Measurements from ENCODE around the gene ABRACL. TPM values are rescaled to one million over a fixed set of nuclear protein-coding genes. Genes with fewer than 3 reads are reported as not detected.

ABRACL gene
- total and polyA plus RNA-seq, 2 of the 4 experiments (the other 2 are of a cell fraction): 16.0 to 27.9 TPM

- Histone ChIP-seq H3K14ac (replicated peaks; ENCODE audit: low read depth, low read length) (no peak overlapping the region), H3K27me3 (ENCODE audit: control insufficient read depth, insufficient read depth, low read length) (no peaks in the 10 kb centered on the region; the same call in 1 of the 2 replicates), H3K9ac (ENCODE audit: low read depth, low read length) (no peak overlapping the region), H3K4ac (ENCODE audit: low read depth, low read length) (no peak overlapping the region), H2AK9ac (replicated peaks; ENCODE audit: low read depth, low read length, poor library complexity) (no peak overlapping the region), H3K4me2 (ENCODE audit: low read depth, low read length) (no peak overlapping the region), H4K5ac (ENCODE audit: low read depth, low read length) (no peak overlapping the region), H3K27ac (ENCODE audit: insufficient read depth, low read length) (no peak overlapping the region), H3K36me3 (ENCODE audit: control insufficient read depth, insufficient read depth, low read length) (no peaks in the 10 kb centered on the region), H3K79me1 (ENCODE audit: low read depth in 1 of 2, low read length in 2 of 2) (no peaks in the 10 kb centered on the region), H4K8ac (ENCODE audit: low read depth in 2 of 2, low read length in 2 of 2) (no peak overlapping the region), H3K4me1 (ENCODE audit: control insufficient read depth, insufficient read depth, low read length) (no peaks in the 10 kb centered on the region), H4K20me1 (ENCODE audit: insufficient read depth, low read length) (no peaks in the 10 kb centered on the region), H2AK5ac (ENCODE audit: low read depth, low read length) (no peak overlapping the region), H3K4me3 (ENCODE audit: insufficient read depth, low read depth, low read length) (no peak overlapping the region), H2BK120ac (ENCODE audit: low read depth, low read length) (no peak overlapping the region), H2BK5ac (ENCODE audit: low read depth, low read length, poor library complexity, severe bottlenecking) (no peak overlapping the region), H2AFZ (replicated peaks; ENCODE audit: low read length, poor library complexity) (peak overlapping the region; percentile 21), H2BK20ac (ENCODE audit: low read depth, low read length) (no peak overlapping the region), H2BK15ac (ENCODE audit: low read depth, low read length) (no peak overlapping the region), H3K56ac (ENCODE audit: extremely low read depth, insufficient read depth, low read length) (no peak overlapping the region), H3K9me3 (ENCODE audit: control insufficient read depth, insufficient read depth, low read length) (no peaks in the 10 kb centered on the region), H3K9me1 (ENCODE audit: insufficient read depth, low read length) (no peaks in the 10 kb centered on the region), H3K23ac (ENCODE audit: low read depth, low read length) (no peak overlapping the region), H3K18ac (ENCODE audit: low read depth, low read length) (no peak overlapping the region), H4K91ac (ENCODE audit: insufficient read depth, low read depth, low read length) (no peak overlapping the region)
- intact Hi-C loops (cut with micrococcal nuclease) (no loop called here), dilution Hi-C loops (cut with HindIII; ENCODE audit: low sequenced_read_pairs, unreplicated experiment) (no loop called here), in situ Hi-C loops (cut with MboI; ENCODE audit: low sequenced_read_pairs) (no loop called here)
- no peak for TF ChIP-seq RAD21 (IDR thresholded peaks at IDR 0.05; ENCODE audit: low read length)
- no peak for TF ChIP-seq SMC3 (IDR thresholded peaks at IDR 0.05; ENCODE audit: low read depth, low read length)
- TF ChIP-seq USF2 (IDR thresholded peaks at IDR 0.05; ENCODE audit: low read depth, low read length): no peak
- TF ChIP-seq CEBPB (IDR thresholded peaks at IDR 0.05; ENCODE audit: low read depth, low read length): no peak
- TF ChIP-seq MAZ (IDR thresholded peaks at IDR 0.05; ENCODE audit: borderline replicate concordance, low read depth, low read length): no peak
- no peak for TF ChIP-seq POLR2A (IDR thresholded peaks at IDR 0.05; ENCODE audit: low read depth, low read length)
- no peak for TF ChIP-seq RFX5 (IDR thresholded peaks at IDR 0.05; ENCODE audit: low read depth, low read length)
- TF ChIP-seq MAFK (IDR thresholded peaks at IDR 0.05; ENCODE audit: low read depth, low read length): no peak
- TF ChIP-seq NFE2L2 (IDR thresholded peaks at IDR 0.05; ENCODE audit: low read depth, low read length): no peak
- TF ChIP-seq CHD1 (IDR thresholded peaks at IDR 0.05; ENCODE audit: low read depth, low read length): no peak
- TF ChIP-seq CTCF (conservative IDR thresholded peaks at IDR 0.05; ENCODE audit: low read depth, low read length): no peak
- TF ChIP-seq, protein P1, sequence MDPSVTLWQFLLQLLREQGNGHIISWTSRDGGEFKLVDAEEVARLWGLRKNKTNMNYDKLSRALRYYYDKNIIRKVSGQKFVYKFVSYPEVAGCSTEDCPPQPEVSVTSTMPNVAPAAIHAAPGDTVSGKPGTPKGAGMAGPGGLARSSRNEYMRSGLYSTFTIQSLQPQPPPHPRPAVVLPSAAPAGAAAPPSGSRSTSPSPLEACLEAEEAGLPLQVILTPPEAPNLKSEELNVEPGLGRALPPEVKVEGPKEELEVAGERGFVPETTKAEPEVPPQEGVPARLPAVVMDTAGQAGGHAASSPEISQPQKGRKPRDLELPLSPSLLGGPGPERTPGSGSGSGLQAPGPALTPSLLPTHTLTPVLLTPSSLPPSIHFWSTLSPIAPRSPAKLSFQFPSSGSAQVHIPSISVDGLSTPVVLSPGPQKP (IDR thresholded peaks at IDR 0.05; ENCODE audit: borderline replicate concordance, low read depth, low read length): no peak
- no peak for TF ChIP-seq FOS (IDR thresholded peaks at IDR 0.05; ENCODE audit: low read depth, low read length)
- TF ChIP-seq BHLHE40 (IDR thresholded peaks at IDR 0.05; ENCODE audit: low read depth, low read length): no peak
- TF ChIP-seq MXI1 (IDR thresholded peaks at IDR 0.05; ENCODE audit: borderline replicate concordance, low read depth, low read length): no peak
- no peak for TF ChIP-seq RCOR1 (IDR thresholded peaks at IDR 0.05; ENCODE audit: insufficient replicate concordance, low read length)
- WGBS, 2 experiments (ENCODE audit: extremely low coverage in 2 of 2, insufficient read length in 1 of 2): 50% methylated on average over 1 of the region's 2 CpGs; no CpG with 5 or more reads in 1 of the 2 experiments
- DNase-seq (no peak), ATAC-seq (ENCODE audit: low read depth) (no peak)
- CTCF ChIA-PET: no interaction called here
- POLR2A ChIA-PET (ENCODE audit: unreplicated experiment): no interaction called here
- no TSS peak for BruUV-seq (replicated peaks)
Measured at GRCh38 chr6:139066080-139066479, 37.5 kb downstream of the ABRACL start.

All from IMR-90 (cell line).